OCI-LY1 (cell line): Measurements from ENCODE around the gene NCEH1.

Source experiments
- H2AFZ ChIP-seq: fragments of 200-600 bp; sonication (generic), shearing (Covaris generic); 2 replicates; pipeline ENCODE4 v1.6.0; 2014; ENCODE audit warnings: antibody characterized with exemption, mild to moderate bottlenecking, low read length
- H3F3A ChIP-seq: fragments of 200-600 bp; sonication (generic), shearing (Covaris generic); 2 replicates; pipeline ENCODE4 v1.6.0; 2014; ENCODE audit warnings: mild to moderate bottlenecking, antibody characterized with exemption, low read length, moderate library complexity; ENCODE audit not compliant: insufficient read depth
- H3K27ac ChIP-seq: fragments of 200-600 bp; sonication (generic); 2 replicates; pipeline ENCODE4 v1.5.1; 2014; ENCODE audit warnings: low read length, mixed run types, mild to moderate bottlenecking, low read depth; ENCODE audit not compliant: poor library complexity, severe bottlenecking
- H3K27me3 ChIP-seq: fragments of 200-600 bp; sonication (generic); 2 replicates; pipeline ENCODE4 v1.6.0; 2014; ENCODE audit warnings: antibody characterized with exemption, mild to moderate bottlenecking, low read length, moderate library complexity; ENCODE audit not compliant: insufficient read depth
- H3K36me3 ChIP-seq: fragments of 200-600 bp; sonication (generic); 2 replicates; pipeline ENCODE4 v1.6.1; 2014; ENCODE audit warnings: mild to moderate bottlenecking, antibody characterized with exemption, low read length, moderate library complexity, mixed read lengths; ENCODE audit not compliant: insufficient read depth
- H3K4me1 ChIP-seq: fragments of 200-600 bp; sonication (generic); 2 replicates; pipeline ENCODE4 v1.5.1; 2014; ENCODE audit warnings: mild to moderate bottlenecking, low read length, moderate library complexity; ENCODE audit not compliant: insufficient read depth, severe bottlenecking
- H3K4me2 ChIP-seq: fragments of 200-600 bp; sonication (generic), shearing (Covaris generic); 2 replicates; pipeline ENCODE4 v1.6.1; 2014; ENCODE audit warnings: low read length
- H3K4me3 ChIP-seq: fragments of 200-600 bp; sonication (generic); 2 replicates; pipeline ENCODE4 v1.5.1; 2014; ENCODE audit warnings: low read length, low read depth, mild to moderate bottlenecking, mixed read lengths; ENCODE audit not compliant: poor library complexity, severe bottlenecking
- H3K79me2 ChIP-seq: fragments of 200-600 bp; shearing (Covaris generic); 2 replicates; pipeline ENCODE4 v1.6.1; 2016; ENCODE audit warnings: mixed run types, low read length, mixed read lengths; ENCODE audit not compliant: insufficient read depth
- H3K9ac ChIP-seq: fragments of 200-600 bp; sonication (generic), shearing (Covaris generic); 2 replicates; pipeline ENCODE4 v1.6.1; 2014; ENCODE audit warnings: mild to moderate bottlenecking, low read length, mixed read lengths
- H3K9me2 ChIP-seq: fragments of 200-600 bp; sonication (generic), shearing (Covaris generic); 2 replicates; pipeline ENCODE4 v1.6.1; 2014; ENCODE audit warnings: low read depth, mild to moderate bottlenecking, low read length, mixed read lengths
- H3K9me3 ChIP-seq: fragments of 200-600 bp; shearing (Covaris generic); 2 replicates; pipeline ENCODE4 v1.6.1; 2014; ENCODE audit warnings: low read length, mixed read lengths
- H4K20me1 ChIP-seq: fragments of 200-600 bp; sonication (generic), shearing (Covaris generic); 2 replicates; pipeline ENCODE4 v1.6.0; 2016; ENCODE audit warnings: mild to moderate bottlenecking, low read length; ENCODE audit not compliant: insufficient read depth
- CTCF ChIP-seq: fragments of 200-600 bp; sonication (generic), shearing (Covaris generic); IDR thresholded peaks from 2 replicates; pipeline ENCODE4 v1.5.1; 2017; ENCODE audit warnings: mild to moderate bottlenecking, antibody characterized with exemption, low read length, moderate library complexity, mixed read lengths
- EZH2 ChIP-seq: fragments of 200-600 bp; sonication (generic), shearing (Covaris generic); IDR thresholded peaks from 2 replicates; pipeline ENCODE4 v1.8.0; 2017; ENCODE audit warnings: borderline replicate concordance, mixed run types, mild to moderate bottlenecking, antibody characterized with exemption, low read length, moderate library complexity, mixed read lengths

NCEH1 gene

GRCh38 chr3:172613845-172614244 lies 97.0 kb downstream of the NCEH1 start:
- H4K20me1 ChIP-seq, result no peaks in the 10 kb centered on the region
- no peaks in the 10 kb centered on the region for H3K79me2 ChIP-seq
- no peaks in the 10 kb centered on the region for H3K9me2 ChIP-seq
- no peak overlapping the region for H3K4me3 ChIP-seq
- H3K9ac ChIP-seq, result no peak overlapping the region
- H3K36me3 ChIP-seq, result no peaks in the 10 kb centered on the region
- TF ChIP-seq EZH2, result no peak
- TF ChIP-seq CTCF, result no peak
- H3K27me3 ChIP-seq, result no peaks in the 10 kb centered on the region
- peaks cover 12% of the 10 kb centered on the region; the same call in 1 of the 2 replicates for H3K9me3 ChIP-seq
- no peak overlapping the region for H2AFZ ChIP-seq
- no peaks in the 10 kb centered on the region for H3K4me1 ChIP-seq
- H3F3A ChIP-seq, result no peaks in the 10 kb centered on the region
- H3K27ac ChIP-seq, result no peak overlapping the region
- H3K4me2 ChIP-seq, result no peak overlapping the region

GRCh38 chr3:172612871-172613678 lies 97.8 kb downstream of the NCEH1 start:
- Histone ChIP-seq H3K9me3 (peaks cover 12% of the 10 kb centered on the region; the same call in 1 of the 2 replicates), H2AFZ (no peak overlapping the region), H4K20me1 (no peaks in the 10 kb centered on the region), H3K4me3 (no peak overlapping the region), H3K79me2 (no peaks in the 10 kb centered on the region), H3K9ac (no peak overlapping the region), H3K36me3 (no peaks in the 10 kb centered on the region), H3K27me3 (no peaks in the 10 kb centered on the region), H3K9me2 (no peaks in the 10 kb centered on the region), H3K4me2 (no peak overlapping the region), H3F3A (no peaks in the 10 kb centered on the region), H3K4me1 (no peaks in the 10 kb centered on the region), H3K27ac (no peak overlapping the region)
- no peak for TF ChIP-seq CTCF
- TF ChIP-seq EZH2, result no peak

GRCh38 chr3:172609750-172610149 lies 101.1 kb downstream of the NCEH1 start:
- Histone ChIP-seq H3K4me3 (no peak overlapping the region), H3K36me3 (no peaks in the 10 kb centered on the region), H3K4me2 (no peak overlapping the region), H3K79me2 (no peaks in the 10 kb centered on the region), H3F3A (no peaks in the 10 kb centered on the region), H3K9me2 (no peaks in the 10 kb centered on the region), H3K27ac (no peak overlapping the region), H3K27me3 (no peaks in the 10 kb centered on the region), H3K4me1 (no peaks in the 10 kb centered on the region), H3K9ac (no peak overlapping the region), H3K9me3 (peaks cover 12% of the 10 kb centered on the region; the same call in 1 of the 2 replicates), H2AFZ (no peak overlapping the region), H4K20me1 (no peaks in the 10 kb centered on the region)
- TF ChIP-seq CTCF, result no peak
- no peak for TF ChIP-seq EZH2
